A549 (cell line): ENCODE data around the gene QRICH2. TPM values are rescaled to one million over a fixed set of nuclear protein-coding genes. Genes with fewer than 3 reads are reported as not detected.

Source experiments
- ATAC-seq, 2 experiments: fragments of 200-7000 bp in 1 of 2; fragments of >200 bp in 1 of 2; cut with Nextera tagmentation in 1 of 2; cut with Tn5 transposase in 1 of 2; 3 replicates each; pipeline versions ENCODE4 v1.8.0 to v1.9.1; 2018 to 2020; ENCODE audit warnings: mild to moderate bottlenecking in 1 of 2, moderate library complexity in 1 of 2
- CTCF ChIA-PET: fragments of 300-600 bp; sonication (Branson Sonifier 250); formaldehyde crosslinking; extraction: SDS; loops from one replicate; lab custom pipeline; 2021; ENCODE audit warnings: antibody characterized with exemption, inconsistent platforms; lab: Yijun Ruan, JAX
- POLR2A ChIA-PET: fragments of 350-600 bp; formaldehyde crosslinking; extraction: SDS; loops from one replicate; lab custom pipeline; 2021; ENCODE audit warnings: antibody characterized with exemption, inconsistent platforms; lab: Yijun Ruan, JAX
- DNase-seq, 2 experiments: peaks; one replicate each; pipeline versions ENCODE4 v3.0.0 to v3.0.0-alpha.2; 2011 to 2016; ENCODE audit warnings: low read depth in 1 of 2, low spot score in 1 of 2
- FAIRE-seq: peaks from 2 replicates; lab custom pipeline; 2011; peaks lifted over from hg19 to GRCh38; lab: Jason Lieb, UNC
- H3K27ac ChIP-seq, 2 experiments: fragments of >200 bp; sonication (Bioruptor Twin); formaldehyde crosslinking; 3 replicates each; pipeline ENCODE4 v1.5.1; 2016 to 2017
- H3K4me1 ChIP-seq: fragments of >200 bp; sonication (Bioruptor Twin); formaldehyde crosslinking; 3 replicates; pipeline ENCODE4 v1.6.1; 2016
- H3K4me2 ChIP-seq: fragments of >200 bp; sonication (Bioruptor Twin); formaldehyde crosslinking; 3 replicates; pipeline ENCODE4 v1.6.1; 2016
- H3K4me3 ChIP-seq: fragments of >200 bp; sonication (Bioruptor Twin); formaldehyde crosslinking; 3 replicates; pipeline ENCODE4 v1.5.1; 2016
- H3K9me3 ChIP-seq: fragments of >200 bp; sonication (Bioruptor Twin); formaldehyde crosslinking; 3 replicates; pipeline ENCODE4 v1.6.1; 2016
- BHLHE40 ChIP-seq: IDR thresholded peaks from 2 replicates; pipeline ENCODE4 v1.6.1; 2012; ENCODE audit warnings: low read depth, low read length, inconsistent platforms
- CTCF ChIP-seq: fragments of >200 bp; sonication (Bioruptor Twin); formaldehyde crosslinking; IDR thresholded peaks from 3 replicates; pipeline ENCODE4 v1.5.1; 2016
- E2F6 ChIP-seq: IDR thresholded peaks from 2 replicates; pipeline ENCODE4 v1.6.1; 2012; ENCODE audit warnings: low read depth, borderline replicate concordance
- EHF ChIP-seq: fragments of 250-450 bp; sonication (Bioruptor Pico); IDR thresholded peaks from 2 replicates; pipeline ENCODE4 v1.5.0; 2020; ENCODE audit warnings: mild to moderate bottlenecking
- FOSB ChIP-seq: fragments of 250-450 bp; sonication (Bioruptor Pico); IDR thresholded peaks from 2 replicates; pipeline ENCODE4 v1.5.0; 2020; ENCODE audit warnings: mild to moderate bottlenecking, moderate library complexity
- GATA3 ChIP-seq: IDR thresholded peaks from 2 replicates; pipeline ENCODE4 v1.6.1; 2012; ENCODE audit warnings: borderline replicate concordance
- HDAC2 ChIP-seq: fragments of 200-600 bp; sonication (generic); IDR thresholded peaks from 2 replicates; pipeline ENCODE4 v1.6.1; 2016
- HOXB13 ChIP-seq: fragments of 250-450 bp; sonication (Bioruptor Pico); IDR thresholded peaks from 2 replicates; pipeline ENCODE4 v1.5.0; 2020; ENCODE audit warnings: low read depth, mild to moderate bottlenecking, moderate library complexity
- HOXB5 ChIP-seq: fragments of 250-450 bp; sonication (Bioruptor Pico); IDR thresholded peaks from 2 replicates; pipeline ENCODE4 v1.5.0; 2020; ENCODE audit warnings: mild to moderate bottlenecking, moderate library complexity
- JUNB ChIP-seq: fragments of >200 bp; sonication (Bioruptor Twin); formaldehyde crosslinking; IDR thresholded peaks from 2 replicates; pipeline ENCODE4 v1.6.1; 2016
- KDM1A ChIP-seq: fragments of 200-600 bp; sonication (generic); IDR thresholded peaks from 2 replicates; pipeline ENCODE4 v1.6.1; 2016; ENCODE audit warnings: low read depth, mild to moderate bottlenecking
- MAFK ChIP-seq: fragments of 450-650 bp; IDR thresholded peaks from 2 replicates; pipeline ENCODE4 v1.6.1; 2014; ENCODE audit not compliant: partially characterized antibody
- MAZ ChIP-seq: fragments of 150-350 bp; IDR thresholded peaks from 2 replicates; pipeline ENCODE4 v1.6.1; 2014; ENCODE audit warnings: antibody characterized with exemption, low read depth, low read length, borderline replicate concordance
- NPAS2 ChIP-seq: fragments of 250-450 bp; sonication (Bioruptor Pico); IDR thresholded peaks from 2 replicates; pipeline ENCODE4 v1.8.0; 2022; ENCODE audit warnings: mild to moderate bottlenecking, moderate library complexity, borderline replicate concordance
- POLR2A ChIP-seq: IDR thresholded peaks from 2 replicates; pipeline ENCODE4 v1.6.1; 2012; ENCODE audit warnings: mild to moderate bottlenecking, low read length
- RAD21 ChIP-seq, 2 experiments: fragments of >200 bp in 1 of 2; sonication (Bioruptor Twin) in 1 of 2; formaldehyde crosslinking in 1 of 2; IDR thresholded peaks in 1 of 2; conservative IDR thresholded peaks in 1 of 2; 2 replicates in 1 of 2; 3 replicates in 1 of 2; pipeline ENCODE4 v1.6.1; 2012 to 2018; ENCODE audit warnings: inconsistent platforms in 1 of 2
- RARB ChIP-seq: fragments of 250-450 bp; sonication (Bioruptor Pico); IDR thresholded peaks from 2 replicates; pipeline ENCODE4 v1.8.0; 2021; ENCODE audit warnings: mild to moderate bottlenecking, moderate library complexity
- RCOR1 ChIP-seq: fragments of 150-350 bp; IDR thresholded peaks from 2 replicates; pipeline ENCODE4 v1.6.1; 2014; ENCODE audit warnings: antibody characterized with exemption, low read length, low read depth
- SREBF2 ChIP-seq: fragments of 450-650 bp; IDR thresholded peaks from 2 replicates; pipeline ENCODE4 v1.6.1; 2014; ENCODE audit warnings: mild to moderate bottlenecking, moderate library complexity
- TFCP2L1 ChIP-seq: fragments of 250-450 bp; sonication (Bioruptor Pico); IDR thresholded peaks from 2 replicates; pipeline ENCODE4 v1.5.0; 2021; ENCODE audit warnings: mild to moderate bottlenecking
- ZC3H11A ChIP-seq: fragments of 450-650 bp; IDR thresholded peaks from 2 replicates; pipeline ENCODE4 v1.6.1; 2014; ENCODE audit warnings: antibody characterized with exemption, mild to moderate bottlenecking
- ZFP36 ChIP-seq: fragments of 450-650 bp; IDR thresholded peaks from 2 replicates; pipeline ENCODE4 v1.6.1; 2014; ENCODE audit warnings: borderline replicate concordance; ENCODE audit not compliant: partially characterized antibody
- WGBS: methylation state at CpG from one replicate; pipeline ENCODE4 v1.1.6; 2017; ENCODE audit errors: missing lambda C conversion rate; 5-methylcytosine and 5-hydroxymethylcytosine counted together
- polyA plus RNA-seq, 4 experiments: library from polyadenylated mRNA; depleted of rRNA in 3 of 4; stranded (reverse); fragments of >200 nt; fragmentation: RNase III in 1 of 4; extraction: RNeasy Plus Mini Kit Qiagen cat#74134 plus additional on column Dnase treatment in 1 of 4; gene quantifications; 2 replicates in 3 of 4; 3 replicates in 1 of 4; pipeline ENCODE4 v1.2.3, GENCODE V29; 2011 to 2017
- TF ChIP-seq, protein P1 (sequence below): fragments of 450-650 bp; IDR thresholded peaks from 2 replicates; pipeline ENCODE4 v1.6.1; 2014; ENCODE audit warnings: antibody characterized with exemption
- TF ChIP-seq, protein P2 (sequence below): fragments of 150-350 bp; IDR thresholded peaks from 2 replicates; pipeline ENCODE4 v1.6.1; 2014; ENCODE audit warnings: low read depth, mild to moderate bottlenecking, low read length

The QRICH2 gene
- polyA plus RNA-seq, 2 of the 4 experiments (the other 2 are of a cell fraction), result 0.57 to 0.88 TPM

GRCh38 chr17:76296889-76297288 is 11.2 kb downstream of the QRICH2 start:
- TF ChIP-seq, protein P1, sequence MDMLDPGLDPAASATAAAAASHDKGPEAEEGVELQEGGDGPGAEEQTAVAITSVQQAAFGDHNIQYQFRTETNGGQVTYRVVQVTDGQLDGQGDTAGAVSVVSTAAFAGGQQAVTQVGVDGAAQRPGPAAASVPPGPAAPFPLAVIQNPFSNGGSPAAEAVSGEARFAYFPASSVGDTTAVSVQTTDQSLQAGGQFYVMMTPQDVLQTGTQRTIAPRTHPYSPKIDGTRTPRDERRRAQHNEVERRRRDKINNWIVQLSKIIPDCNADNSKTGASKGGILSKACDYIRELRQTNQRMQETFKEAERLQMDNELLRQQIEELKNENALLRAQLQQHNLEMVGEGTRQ, result no peak
- TF ChIP-seq ZC3H11A, result no peak
- TF ChIP-seq RAD21 (conservative IDR thresholded peaks at IDR 0.05 in 1 of 2, IDR thresholded peaks at IDR 0.05 in 1 of 2), result no peak
- no peak for TF ChIP-seq KDM1A
- no peak for TF ChIP-seq EHF
- no peak for TF ChIP-seq E2F6
- ChIA-PET POLR2A (no interaction called here), CTCF (interaction anchor here (0.6 to 19.0 kb wide), 7 partner anchors 12 to 296 kb away, joined by 3 to 285 read pairs (median 107); partner anchors contain the start of genes CDK3 and SPHK1)
- Histone ChIP-seq H3K4me1 (no peaks in the 10 kb centered on the region), H3K9me3 (no peaks in the 10 kb centered on the region), H3K4me3 (no peak overlapping the region), H3K4me2 (no peak overlapping the region), H3K27ac (no peak overlapping the region)
- DNase-seq, result no peak
- ATAC-seq, result no peak
- FAIRE-seq, result no peak
- WGBS, result 92% methylated on average over 5 of the region's 5 CpGs

- WGBS, result 66% methylated on average over 4 of the region's 4 CpGs
- FAIRE-seq (no peak), ATAC-seq (no peak), DNase-seq (no peak)
- CTCF ChIA-PET, result interaction anchor here (1.1 to 19.0 kb wide), 11 partner anchors 8 to 422 kb away, joined by 3 to 285 read pairs (median 6); partner anchors contain the start of genes CDK3 and SPHK1
- no peaks in the 10 kb centered on the region for H3K9me3 ChIP-seq
- POLR2A ChIA-PET, result no interaction called here
- H3K4me1 ChIP-seq, result no peaks in the 10 kb centered on the region
- H3K4me3 ChIP-seq, result no peak overlapping the region
- H3K4me2 ChIP-seq, result no peak overlapping the region
- TF ChIP-seq EHF, result no peak
- no peak for TF ChIP-seq SREBF2
- TF ChIP-seq ZFP36, result no peak
- no peak for TF ChIP-seq NPAS2 (CRISPR knock-in tag)
- TF ChIP-seq GATA3, result no peak
- no peak for TF ChIP-seq RAD21 (conservative IDR thresholded peaks at IDR 0.05 in 1 of 2, IDR thresholded peaks at IDR 0.05 in 1 of 2)
- TF ChIP-seq, protein P2, sequence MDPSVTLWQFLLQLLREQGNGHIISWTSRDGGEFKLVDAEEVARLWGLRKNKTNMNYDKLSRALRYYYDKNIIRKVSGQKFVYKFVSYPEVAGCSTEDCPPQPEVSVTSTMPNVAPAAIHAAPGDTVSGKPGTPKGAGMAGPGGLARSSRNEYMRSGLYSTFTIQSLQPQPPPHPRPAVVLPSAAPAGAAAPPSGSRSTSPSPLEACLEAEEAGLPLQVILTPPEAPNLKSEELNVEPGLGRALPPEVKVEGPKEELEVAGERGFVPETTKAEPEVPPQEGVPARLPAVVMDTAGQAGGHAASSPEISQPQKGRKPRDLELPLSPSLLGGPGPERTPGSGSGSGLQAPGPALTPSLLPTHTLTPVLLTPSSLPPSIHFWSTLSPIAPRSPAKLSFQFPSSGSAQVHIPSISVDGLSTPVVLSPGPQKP, result no peak
- no peak for TF ChIP-seq FOSB (CRISPR knock-in tag)
- TF ChIP-seq BHLHE40, result no peak
- TF ChIP-seq MAFK, result no peak
- TF ChIP-seq RARB (CRISPR knock-in tag), result no peak
- H3K27ac ChIP-seq, result no peak overlapping the region
Observed at GRCh38 chr17:76296186-76296585, 11.9 kb downstream of the QRICH2 start.

DNA sequence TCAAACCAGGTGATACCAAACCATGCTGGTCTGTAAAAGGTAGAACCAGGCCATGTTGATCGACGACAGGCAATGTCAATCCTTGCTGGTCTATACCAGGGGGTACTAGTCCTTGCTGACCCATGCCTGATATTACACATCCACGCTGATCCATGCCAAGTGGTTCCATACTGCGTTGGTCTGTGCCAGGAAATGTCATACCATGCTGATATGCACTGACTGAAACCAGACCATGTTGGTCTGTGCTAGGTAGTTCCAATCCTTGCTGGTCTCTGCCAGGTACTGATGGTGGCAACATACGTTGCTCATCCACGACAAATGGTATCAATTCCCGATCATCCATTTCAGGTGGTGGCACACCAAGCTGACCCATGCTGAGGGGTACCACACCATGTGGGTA is 15.0 kb downstream of the QRICH2 start:
- DNase-seq, result no peak
- no peak for FAIRE-seq
- Histone ChIP-seq H3K9me3 (no peaks in the 10 kb centered on the region), H3K4me2 (no peak overlapping the region), H3K4me1 (no peaks in the 10 kb centered on the region), H3K27ac (no peak overlapping the region), H3K4me3 (no peak overlapping the region)
- 71% methylated on average over 7 of the region's 7 CpGs for WGBS
- ChIA-PET POLR2A (no interaction called here), CTCF (interaction anchor here (1.0 to 19.0 kb wide), 6 partner anchors 8 to 279 kb away, joined by 3 to 285 read pairs (median 12); partner anchors contain the start of gene SPHK1)
- TF ChIP-seq NPAS2 (CRISPR knock-in tag) (no peak), HOXB13 (CRISPR knock-in tag) (no peak), HDAC2 (no peak), EHF (no peak), CTCF (no peak), HOXB5 (no peak), TFCP2L1 (CRISPR knock-in tag) (no peak), MAZ (no peak), POLR2A (no peak), RCOR1 (no peak), JUNB (no peak)
- TF ChIP-seq, protein P2, result no peak
- no peak for ATAC-seq
